HEK293 (cell line): ENCODE data around the gene EPS8L3.

Experiments used
- CTCF ChIA-PET: fragments of 350-600 bp; formaldehyde crosslinking; extraction: SDS; loops from one replicate; lab custom pipeline; 2021; ENCODE audit warnings: antibody characterized with exemption; lab: Yijun Ruan, JAX
- POLR2A ChIA-PET: fragments of 300-600 bp; formaldehyde crosslinking; extraction: SDS; loops from one replicate; lab custom pipeline; 2020; ENCODE audit warnings: antibody characterized with exemption, inconsistent platforms; lab: Yijun Ruan, JAX
- H3K27ac ChIP-seq: fragments of 200-500 bp; sonication (Bioruptor generic); 2 replicates; pipeline ENCODE4 v1.5.1; 2014; ENCODE audit warnings: low read depth, low read length, control low read depth, inconsistent platforms; ENCODE audit errors: extremely low read depth
- H3K36me3 ChIP-seq, 2 experiments: fragments of 200-500 bp in 1 of 2; sonication (Bioruptor generic) in 1 of 2; 1 replicate in 1 of 2; 2 replicates in 1 of 2; pipeline ENCODE4 v1.5.1; 2014 to 2017; ENCODE audit warnings: inconsistent platforms in 2 of 2, low read length in 2 of 2; ENCODE audit not compliant: control insufficient read depth in 2 of 2, insufficient read depth in 1 of 2
- H3K4me1 ChIP-seq: fragments of 200-500 bp; sonication (Bioruptor generic); 2 replicates; pipeline ENCODE4 v1.5.1; 2014; ENCODE audit warnings: mild to moderate bottlenecking, low read length, inconsistent platforms; ENCODE audit not compliant: control insufficient read depth, insufficient read depth
- H3K4me3 ChIP-seq: 2 replicates; pipeline ENCODE4 v1.5.1; 2011; ENCODE audit warnings: low read depth, mild to moderate bottlenecking, control low read depth, low read length, moderate library complexity
- H3K9me3 ChIP-seq: fragments of 200-500 bp; sonication (Bioruptor generic); 2 replicates; pipeline ENCODE4 v1.5.1; 2014; ENCODE audit warnings: low read depth, low read length, inconsistent platforms; ENCODE audit not compliant: control insufficient read depth, insufficient read depth
- BCL11B ChIP-seq: fragments of 450-650 bp; formaldehyde crosslinking; IDR thresholded peaks from 2 replicates; pipeline ENCODE4 v1.5.1; 2016; ENCODE audit warnings: low read depth, missing biosample characterization, missing genetic modification characterization
- GFI1B ChIP-seq: fragments of 450-650 bp; formaldehyde crosslinking; IDR thresholded peaks from 2 replicates; pipeline ENCODE4 v1.5.1; 2016; ENCODE audit warnings: missing biosample characterization, missing genetic modification characterization
- GLI4 ChIP-seq: fragments of 450-650 bp; formaldehyde crosslinking; IDR thresholded peaks from 2 replicates; pipeline ENCODE4 v1.5.1; 2016; ENCODE audit warnings: missing biosample characterization, missing genetic modification characterization
- HOXA7 ChIP-seq: sonication (generic); formaldehyde crosslinking; IDR thresholded peaks from 2 replicates; pipeline ENCODE4 v1.8.1; 2022; ENCODE audit warnings: missing genetic modification reagents, borderline replicate concordance
- HOXC10 ChIP-seq: sonication (generic); formaldehyde crosslinking; IDR thresholded peaks from 2 replicates; pipeline ENCODE4 v1.8.1; 2023; ENCODE audit warnings: mild to moderate bottlenecking, missing genetic modification reagents
- KLF9 ChIP-seq: fragments of 450-650 bp; formaldehyde crosslinking; IDR thresholded peaks from 2 replicates; pipeline ENCODE4 v1.5.1; 2016; ENCODE audit warnings: missing biosample characterization, missing genetic modification characterization, low read depth
- SCRT2 ChIP-seq: fragments of 450-650 bp; formaldehyde crosslinking; IDR thresholded peaks from 2 replicates; pipeline ENCODE4 v1.5.1; 2016; ENCODE audit warnings: missing biosample characterization, missing genetic modification characterization
- SP7 ChIP-seq: fragments of 450-650 bp; formaldehyde crosslinking; IDR thresholded peaks from 2 replicates; pipeline ENCODE4 v1.5.1; 2016; ENCODE audit warnings: missing biosample characterization, missing genetic modification characterization
- YY1 ChIP-seq: fragments of 450-650 bp; formaldehyde crosslinking; IDR thresholded peaks from 2 replicates; pipeline ENCODE4 v1.5.1; 2018; ENCODE audit warnings: missing biosample characterization, missing genetic modification characterization
- ZFHX2 ChIP-seq: fragments of 450-650 bp; formaldehyde crosslinking; conservative IDR thresholded peaks from 2 replicates; pipeline ENCODE4 v1.5.1; 2016; ENCODE audit warnings: missing biosample characterization, missing genetic modification characterization
- ZFP69B ChIP-seq: fragments of 450-650 bp; formaldehyde crosslinking; IDR thresholded peaks from 2 replicates; pipeline ENCODE4 v1.5.1; 2016; ENCODE audit warnings: missing biosample characterization, missing genetic modification characterization
- ZNF211 ChIP-seq: fragments of 450-650 bp; formaldehyde crosslinking; IDR thresholded peaks from 2 replicates; pipeline ENCODE4 v1.5.1; 2016; ENCODE audit warnings: low read depth, missing biosample characterization, missing genetic modification characterization
- ZNF24 ChIP-seq: fragments of 450-650 bp; formaldehyde crosslinking; IDR thresholded peaks from 2 replicates; pipeline ENCODE4 v1.5.1; 2016; ENCODE audit warnings: missing biosample characterization, missing genetic modification characterization
- ZNF266 ChIP-seq: fragments of 450-650 bp; formaldehyde crosslinking; IDR thresholded peaks from 2 replicates; pipeline ENCODE4 v1.5.1; 2016; ENCODE audit warnings: missing biosample characterization, missing genetic modification characterization, low read depth
- ZNF274 ChIP-seq, 2 experiments: fragments of 200-500 bp in 1 of 2; fragments of 450-650 bp in 1 of 2; sonication (Bioruptor generic) in 1 of 2; formaldehyde crosslinking in 1 of 2; IDR thresholded peaks; 2 replicates each; pipeline versions ENCODE4 v1.5.1 to v1.6.1; 2014 to 2016; ENCODE audit warnings: borderline replicate concordance in 1 of 2, inconsistent platforms in 1 of 2, low read length in 1 of 2, missing biosample characterization in 1 of 2, missing genetic modification characterization in 1 of 2
- ZNF394 ChIP-seq: fragments of 450-650 bp; formaldehyde crosslinking; IDR thresholded peaks from 2 replicates; pipeline ENCODE4 v1.5.1; 2016; ENCODE audit warnings: missing biosample characterization, missing genetic modification characterization, mild to moderate bottlenecking, moderate library complexity, borderline replicate concordance
- ZNF48 ChIP-seq: fragments of 450-650 bp; formaldehyde crosslinking; IDR thresholded peaks from 2 replicates; pipeline ENCODE4 v1.5.1; 2016; ENCODE audit warnings: missing biosample characterization, missing genetic modification characterization
- ZNF514 ChIP-seq: fragments of 450-650 bp; formaldehyde crosslinking; IDR thresholded peaks from 2 replicates; pipeline ENCODE4 v1.5.1; 2016; ENCODE audit warnings: missing biosample characterization, missing genetic modification characterization
- ZNF558 ChIP-seq: fragments of 450-650 bp; formaldehyde crosslinking; IDR thresholded peaks from 2 replicates; pipeline ENCODE4 v1.5.1; 2016; ENCODE audit warnings: missing biosample characterization, missing genetic modification characterization
- ZNF626 ChIP-seq: fragments of 450-650 bp; sonication (Bioruptor Pico); formaldehyde crosslinking; IDR thresholded peaks from 2 replicates; pipeline ENCODE4 v1.5.1; 2018; ENCODE audit warnings: missing biosample characterization, missing genetic modification characterization, inconsistent platforms
- ZNF629 ChIP-seq: fragments of 450-650 bp; formaldehyde crosslinking; IDR thresholded peaks from 2 replicates; pipeline ENCODE4 v1.5.1; 2017; ENCODE audit warnings: missing biosample characterization, missing genetic modification characterization
- ZNF654 ChIP-seq: fragments of 450-650 bp; formaldehyde crosslinking; IDR thresholded peaks from 2 replicates; pipeline ENCODE4 v1.5.1; 2016; ENCODE audit warnings: low read depth, missing biosample characterization, missing genetic modification characterization
- ZNF677 ChIP-seq: fragments of 450-650 bp; IDR thresholded peaks from 2 replicates; pipeline ENCODE4 v1.5.0; 2018; ENCODE audit warnings: missing biosample characterization, mild to moderate bottlenecking, missing genetic modification characterization, moderate library complexity
- ZNF830 ChIP-seq: fragments of 450-650 bp; IDR thresholded peaks from 2 replicates; pipeline ENCODE4 v1.5.0; 2018; ENCODE audit warnings: missing biosample characterization, missing genetic modification characterization, low read depth, mild to moderate bottlenecking, moderate library complexity
- ZSCAN23 ChIP-seq: fragments of 450-650 bp; formaldehyde crosslinking; IDR thresholded peaks from 2 replicates; pipeline ENCODE4 v1.5.1; 2016; ENCODE audit warnings: missing biosample characterization, missing genetic modification characterization
- TF ChIP-seq, protein P1 (sequence below): fragments of 450-650 bp; IDR thresholded peaks from 2 replicates; pipeline ENCODE4 v1.5.1; 2018; ENCODE audit warnings: missing biosample characterization, mild to moderate bottlenecking, missing genetic modification characterization
- TF ChIP-seq, protein P2 (sequence below): fragments of 450-650 bp; formaldehyde crosslinking; IDR thresholded peaks from 2 replicates; pipeline ENCODE4 v1.5.1; 2016; ENCODE audit warnings: missing biosample characterization, missing genetic modification characterization, borderline replicate concordance
- TF ChIP-seq, protein P3 (sequence below): fragments of 450-650 bp; formaldehyde crosslinking; IDR thresholded peaks from 2 replicates; pipeline ENCODE4 v1.5.1; 2017; ENCODE audit warnings: missing biosample characterization, missing genetic modification characterization
- TF ChIP-seq, protein P4 (sequence below): fragments of 450-650 bp; formaldehyde crosslinking; IDR thresholded peaks from 2 replicates; pipeline ENCODE4 v1.5.1; 2017; ENCODE audit warnings: missing biosample characterization, missing genetic modification characterization

The EPS8L3 gene

DNA sequence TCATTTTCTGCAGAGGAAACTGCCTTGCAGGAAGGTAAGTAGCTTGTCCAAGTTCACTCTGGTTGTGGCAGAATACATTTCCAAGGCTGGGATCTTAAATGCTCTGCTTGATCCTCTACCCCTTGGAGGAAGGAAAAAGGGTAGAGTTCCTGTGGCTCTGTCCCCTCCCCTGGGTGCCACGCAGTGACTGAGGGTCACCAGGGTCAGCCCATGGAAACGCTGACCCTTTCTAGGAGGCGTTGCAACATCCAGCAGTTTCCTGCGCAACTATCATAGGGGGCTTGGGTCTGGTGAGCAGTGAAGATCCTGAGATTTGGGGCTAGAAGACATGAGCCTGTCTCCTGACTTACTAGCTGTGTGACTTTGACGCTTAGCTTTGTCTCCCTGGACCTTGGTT, 29.4 kb upstream of the EPS8L3 start:
- Histone ChIP-seq H3K27ac (no peak overlapping the region), H3K36me3 (no peaks in the 10 kb centered on the region), H3K4me3 (no peak overlapping the region), H3K4me1 (peaks cover 3% of the 10 kb centered on the region; the same call in 1 of the 2 replicates), H3K9me3 (no peaks in the 10 kb centered on the region)
- CTCF ChIA-PET = interaction anchor here (0.9 to 4.6 kb wide), 6 partner anchors 8 to 218 kb away, joined by 3 to 59 read pairs (median 6); partner anchors contain the start of gene AHCYL1
- TF ChIP-seq KLF9 (tag by site-specific recombination) = no peak
- TF ChIP-seq HOXC10 = 0 out of 2 replicates have a peak, but pooled peaks have one; percentile 48
- POLR2A ChIA-PET = no interaction called here

DNA sequence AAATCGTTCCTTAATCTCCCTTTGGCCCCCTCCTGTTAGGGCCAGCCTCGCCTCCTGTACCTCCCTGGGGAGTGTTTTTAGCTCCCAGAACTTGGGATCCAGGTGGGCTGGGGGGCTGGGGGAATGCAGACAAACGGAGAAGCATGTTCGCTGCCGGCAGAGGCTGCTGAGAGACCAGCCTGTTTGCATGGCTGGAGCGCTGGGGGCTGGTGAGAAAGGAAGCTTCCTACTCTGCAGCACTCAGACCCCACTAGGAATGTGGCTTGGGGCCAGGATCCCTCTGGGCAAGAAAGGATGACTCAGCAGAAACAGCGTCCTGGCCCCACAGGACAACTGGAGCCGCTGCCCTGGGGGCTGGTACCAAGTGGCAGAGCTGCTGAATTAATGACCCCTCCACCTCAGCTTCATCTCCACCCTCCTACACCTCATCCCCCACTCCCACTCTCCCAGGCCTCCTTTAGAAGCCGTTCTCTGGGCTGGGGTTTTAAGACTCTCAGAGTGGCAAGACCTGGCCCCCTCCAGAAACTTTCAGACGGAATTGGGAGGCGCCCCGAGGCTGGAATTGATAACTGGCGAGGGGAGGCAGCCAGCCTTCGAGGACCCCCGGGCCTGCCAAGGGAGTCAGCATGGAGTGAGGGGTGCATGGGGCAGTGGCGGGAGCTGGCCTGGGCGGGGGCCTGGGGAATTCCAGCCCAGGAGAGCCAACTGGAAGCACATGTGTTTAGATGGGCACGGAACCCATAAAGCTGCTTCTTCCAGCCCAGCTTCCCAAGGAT, 28.5 kb upstream of the EPS8L3 start:
- peaks cover 3% of the 10 kb centered on the region; the same call in 1 of the 2 replicates for H3K4me1 ChIP-seq
- CTCF ChIA-PET = interaction anchor here (0.5 to 7.7 kb wide), 17 partner anchors 9 to 612 kb away, joined by 3 to 68 read pairs (median 4); partner anchors contain the start of gene AHCYL1
- TF ChIP-seq, protein P1, sequence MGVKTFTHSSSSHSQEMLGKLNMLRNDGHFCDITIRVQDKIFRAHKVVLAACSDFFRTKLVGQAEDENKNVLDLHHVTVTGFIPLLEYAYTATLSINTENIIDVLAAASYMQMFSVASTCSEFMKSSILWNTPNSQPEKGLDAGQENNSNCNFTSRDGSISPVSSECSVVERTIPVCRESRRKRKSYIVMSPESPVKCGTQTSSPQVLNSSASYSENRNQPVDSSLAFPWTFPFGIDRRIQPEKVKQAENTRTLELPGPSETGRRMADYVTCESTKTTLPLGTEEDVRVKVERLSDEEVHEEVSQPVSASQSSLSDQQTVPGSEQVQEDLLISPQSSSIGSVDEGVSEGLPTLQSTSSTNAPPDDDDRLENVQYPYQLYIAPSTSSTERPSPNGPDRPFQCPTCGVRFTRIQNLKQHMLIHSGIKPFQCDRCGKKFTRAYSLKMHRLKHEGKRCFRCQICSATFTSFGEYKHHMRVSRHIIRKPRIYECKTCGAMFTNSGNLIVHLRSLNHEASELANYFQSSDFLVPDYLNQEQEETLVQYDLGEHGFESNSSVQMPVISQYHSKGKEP = no peak
- TF ChIP-seq SP7 (peak; percentile 68), ZFP69B (peak; percentile 88), ZNF626 (no peak), ZSCAN23 (no peak), ZNF266 (tag by site-specific recombination) (no peak), ZFHX2 (tag by site-specific recombination) (peak; percentile 93), ZNF629 (tag by site-specific recombination) (0 out of 2 replicates have a peak, but pooled peaks have one; percentile 43), YY1 (tag by site-specific recombination) (no peak), ZNF830 (tag by site-specific recombination) (no peak), ZNF48 (tag by site-specific recombination) (no peak), ZNF211 (tag by site-specific recombination) (no peak), ZNF558 (tag by site-specific recombination) (no peak), ZNF514 (tag by site-specific recombination) (no peak), ZNF394 (tag by site-specific recombination) (no peak), ZNF677 (tag by site-specific recombination) (no peak), ZNF274 (IDR thresholded peaks at IDR 0.05; ENCODE audit: low read length) (no peak), ZNF274 (tag by site-specific recombination; IDR thresholded peaks at IDR 0.05; ENCODE audit: borderline replicate concordance) (no peak), SCRT2 (no peak), HOXA7 (CRISPR knock-in tag) (no peak), GLI4 (tag by site-specific recombination) (no peak), ZNF654 (tag by site-specific recombination) (no peak), GFI1B (no peak), BCL11B (tag by site-specific recombination) (no peak), ZNF24 (tag by site-specific recombination) (peak; percentile 36; the same call in 1 of the 2 replicates)
- TF ChIP-seq, protein P2, sequence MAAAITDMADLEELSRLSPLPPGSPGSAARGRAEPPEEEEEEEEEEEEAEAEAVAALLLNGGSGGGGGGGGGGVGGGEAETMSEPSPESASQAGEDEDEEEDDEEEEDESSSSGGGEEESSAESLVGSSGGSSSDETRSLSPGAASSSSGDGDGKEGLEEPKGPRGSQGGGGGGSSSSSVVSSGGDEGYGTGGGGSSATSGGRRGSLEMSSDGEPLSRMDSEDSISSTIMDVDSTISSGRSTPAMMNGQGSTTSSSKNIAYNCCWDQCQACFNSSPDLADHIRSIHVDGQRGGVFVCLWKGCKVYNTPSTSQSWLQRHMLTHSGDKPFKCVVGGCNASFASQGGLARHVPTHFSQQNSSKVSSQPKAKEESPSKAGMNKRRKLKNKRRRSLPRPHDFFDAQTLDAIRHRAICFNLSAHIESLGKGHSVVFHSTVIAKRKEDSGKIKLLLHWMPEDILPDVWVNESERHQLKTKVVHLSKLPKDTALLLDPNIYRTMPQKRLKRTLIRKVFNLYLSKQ = no peak
- TF ChIP-seq, protein P3, sequence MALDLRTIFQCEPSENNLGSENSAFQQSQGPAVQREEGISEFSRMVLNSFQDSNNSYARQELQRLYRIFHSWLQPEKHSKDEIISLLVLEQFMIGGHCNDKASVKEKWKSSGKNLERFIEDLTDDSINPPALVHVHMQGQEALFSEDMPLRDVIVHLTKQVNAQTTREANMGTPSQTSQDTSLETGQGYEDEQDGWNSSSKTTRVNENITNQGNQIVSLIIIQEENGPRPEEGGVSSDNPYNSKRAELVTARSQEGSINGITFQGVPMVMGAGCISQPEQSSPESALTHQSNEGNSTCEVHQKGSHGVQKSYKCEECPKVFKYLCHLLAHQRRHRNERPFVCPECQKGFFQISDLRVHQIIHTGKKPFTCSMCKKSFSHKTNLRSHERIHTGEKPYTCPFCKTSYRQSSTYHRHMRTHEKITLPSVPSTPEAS (tag by site-specific recombination) = no peak
- TF ChIP-seq, protein P4, sequence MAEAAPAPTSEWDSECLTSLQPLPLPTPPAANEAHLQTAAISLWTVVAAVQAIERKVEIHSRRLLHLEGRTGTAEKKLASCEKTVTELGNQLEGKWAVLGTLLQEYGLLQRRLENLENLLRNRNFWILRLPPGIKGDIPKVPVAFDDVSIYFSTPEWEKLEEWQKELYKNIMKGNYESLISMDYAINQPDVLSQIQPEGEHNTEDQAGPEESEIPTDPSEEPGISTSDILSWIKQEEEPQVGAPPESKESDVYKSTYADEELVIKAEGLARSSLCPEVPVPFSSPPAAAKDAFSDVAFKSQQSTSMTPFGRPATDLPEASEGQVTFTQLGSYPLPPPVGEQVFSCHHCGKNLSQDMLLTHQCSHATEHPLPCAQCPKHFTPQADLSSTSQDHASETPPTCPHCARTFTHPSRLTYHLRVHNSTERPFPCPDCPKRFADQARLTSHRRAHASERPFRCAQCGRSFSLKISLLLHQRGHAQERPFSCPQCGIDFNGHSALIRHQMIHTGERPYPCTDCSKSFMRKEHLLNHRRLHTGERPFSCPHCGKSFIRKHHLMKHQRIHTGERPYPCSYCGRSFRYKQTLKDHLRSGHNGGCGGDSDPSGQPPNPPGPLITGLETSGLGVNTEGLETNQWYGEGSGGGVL (tag by site-specific recombination) = peak; percentile 84

More for the DNA sequence above, 28.5 kb upstream of the EPS8L3 start:
- H3K9me3 ChIP-seq = no peaks in the 10 kb centered on the region
- H3K27ac ChIP-seq = no peak overlapping the region
- no peaks in the 10 kb centered on the region for H3K36me3 ChIP-seq
- no peak overlapping the region for H3K4me3 ChIP-seq
- POLR2A ChIA-PET = interaction anchor here (0.9 kb wide), 1 partner anchor 192 kb away, joined by 3 read pairs; the partner anchor contains the start of gene AHCYL1
